CD14-positive monocyte (primary cell): ENCODE measurements around the gene C3AR1. TPM values are rescaled to one million over a fixed set of nuclear protein-coding genes. Genes with fewer than 3 reads are reported as not detected.
"Not testable (repeated sequence)": the region's sequence is repeated elsewhere in the genome, so short reads cannot be mapped to it uniquely, and the experiment has no call there.

ENCODE experiments used
- DNase-seq, 3 donors: peaks; one replicate each; pipeline ENCODE4 v3.0.0-alpha.2; 2011 to 2022
- H2AFZ ChIP-seq: 2 replicates; pipeline ENCODE4 v1.6.0; 2012; ENCODE audit warnings: mild to moderate bottlenecking, low read depth, low read length, inconsistent platforms; ENCODE audit not compliant: insufficient read depth, poor library complexity, severe bottlenecking
- H3K27ac ChIP-seq, 2 donors: 1 replicate in 1 of 2; 2 replicates in 1 of 2; pipeline ENCODE4 v1.5.1; 2012 to 2013; ENCODE audit warnings: low read length in 2 of 2, control low read depth in 1 of 2, inconsistent platforms in 1 of 2, low read depth in 1 of 2, mild to moderate bottlenecking in 1 of 2
- H3K27me3 ChIP-seq, 2 donors: one replicate each; pipeline versions ENCODE4 v1.6.0 to v1.6.1; 2011 to 2013; ENCODE audit warnings: low read length in 2 of 2; ENCODE audit not compliant: control insufficient read depth in 2 of 2, insufficient read depth in 2 of 2
- H3K36me3 ChIP-seq, 2 donors: replicated peaks in 1 of 2; 1 replicate in 1 of 2; 2 replicates in 1 of 2; pipeline versions ENCODE4 v1.5.1 to v1.6.1; 2012 to 2013; ENCODE audit warnings: low read length in 2 of 2, control low read depth in 1 of 2, inconsistent platforms in 1 of 2, mild to moderate bottlenecking in 1 of 2; ENCODE audit not compliant: insufficient read depth in 2 of 2, control insufficient read depth in 1 of 2
- H3K4me1 ChIP-seq, 2 donors: 1 replicate in 1 of 2; 2 replicates in 1 of 2; pipeline versions ENCODE4 v1.5.1 to v1.6.1; 2012 to 2013; ENCODE audit warnings: low read length in 2 of 2, control low read depth in 1 of 2, inconsistent platforms in 1 of 2, mild to moderate bottlenecking in 1 of 2, moderate library complexity in 1 of 2; ENCODE audit not compliant: insufficient read depth in 2 of 2, control insufficient read depth in 1 of 2
- H3K4me2 ChIP-seq: replicated peaks from 2 replicates; pipeline ENCODE3; 2012; ENCODE audit warnings: low read length, moderate library complexity, mild to moderate bottlenecking; ENCODE audit not compliant: poor library complexity, severe bottlenecking; ENCODE audit errors: extremely low read depth
- H3K4me3 ChIP-seq, 3 experiments: fragments of 200-600 bp in 1 of 3; sonication (generic) in 1 of 3; replicated peaks in 1 of 3; 1 replicate in 2 of 3; 2 replicates in 1 of 3; pipeline ENCODE4 v1.5.1; 2011 to 2013; ENCODE audit warnings: low read length in 3 of 3, mild to moderate bottlenecking in 3 of 3, control low read depth in 2 of 3, low read depth in 2 of 3, inconsistent platforms in 1 of 3, moderate library complexity in 1 of 3
- H3K79me2 ChIP-seq: 2 replicates; pipeline ENCODE4 v1.6.0; 2012; ENCODE audit warnings: mild to moderate bottlenecking, control low read depth, inconsistent platforms, low read length, moderate library complexity; ENCODE audit not compliant: insufficient read depth
- H3K9ac ChIP-seq: 2 replicates; pipeline ENCODE4 v1.6.0; 2017; ENCODE audit warnings: low read length, mild to moderate bottlenecking; ENCODE audit not compliant: insufficient read depth, poor library complexity, severe bottlenecking
- H3K9me3 ChIP-seq, 2 donors: replicated peaks in 1 of 2; 1 replicate in 1 of 2; 2 replicates in 1 of 2; pipeline versions ENCODE4 v1.5.1 to v1.6.1; 2012 to 2013; ENCODE audit warnings: low read length in 2 of 2, control low read depth in 1 of 2; ENCODE audit not compliant: control insufficient read depth in 1 of 2, insufficient read depth in 1 of 2
- H4K20me1 ChIP-seq: 2 replicates; pipeline ENCODE4 v1.6.0; 2012; ENCODE audit warnings: mild to moderate bottlenecking, low read length, control low read depth, moderate library complexity; ENCODE audit not compliant: insufficient read depth
- H3K27ac Mint-ChIP-seq, 7 donors: one replicate each; pipeline ENCODE4 v1.8.0; 2020; ENCODE audit warnings: mild to moderate bottlenecking in 7 of 7, mixed read lengths in 7 of 7, moderate library complexity in 6 of 7, inconsistent platforms in 2 of 7
- H3K27me3 Mint-ChIP-seq, 3 donors: one replicate each; pipeline ENCODE4 v1.8.0; 2021 to 2022; ENCODE audit warnings: low read depth in 3 of 3, mild to moderate bottlenecking in 3 of 3, mixed read lengths in 3 of 3, moderate library complexity in 3 of 3, inconsistent platforms in 1 of 3
- H3K36me3 Mint-ChIP-seq, 2 donors: one replicate each; pipeline ENCODE4 v1.8.0; 2020; ENCODE audit warnings: mixed read lengths in 2 of 2, inconsistent platforms in 1 of 2, mild to moderate bottlenecking in 1 of 2
- H3K4me1 Mint-ChIP-seq: one replicate; pipeline ENCODE4 v1.8.0; 2020; ENCODE audit warnings: mild to moderate bottlenecking, mixed read lengths
- H3K4me3 Mint-ChIP-seq, 2 donors: one replicate each; pipeline ENCODE4 v1.8.0; 2020; ENCODE audit warnings: mild to moderate bottlenecking in 2 of 2, mixed read lengths in 2 of 2, moderate library complexity in 1 of 2
- H3K9me3 Mint-ChIP-seq, 7 donors: one replicate each; pipeline ENCODE4 v1.8.0; 2020 to 2022; ENCODE audit warnings: mixed read lengths in 7 of 7, mild to moderate bottlenecking in 6 of 7, moderate library complexity in 6 of 7, inconsistent platforms in 2 of 7
- WGBS: methylation state at CpG from one replicate; pipeline ENCODE4 v1.1.5; 2013; ENCODE audit warnings: missing lambda C conversion rate; ENCODE audit not compliant: insufficient coverage; 5-methylcytosine and 5-hydroxymethylcytosine counted together
- intact Hi-C, 2 donors: fragments of 100-400 bp; cut with micrococcal nuclease; formaldehyde crosslinking; loops; one replicate each; pipeline versions ENCODE4 v1.15.0 to v1.15.1; 2023
- polyA plus RNA-seq, 3 donors: library from polyadenylated mRNA; depleted of rRNA in 1 of 3; unstranded in 2 of 3; stranded (reverse) in 1 of 3; fragments of 300-500 nt in 2 of 3; fragments of >200 nt in 1 of 3; fragmentation: Illumina TruSeq in 2 of 3; gene quantifications; 1 replicate in 2 of 3; 2 replicates in 1 of 3; pipeline ENCODE4 v1.2.3, GENCODE V29; 2012 to 2021
- TF ChIP-seq, protein P1 (sequence below): fragments of 200-600 bp; IDR thresholded peaks from one replicate; pipeline ENCODE4 v1.8.0; 2022; ENCODE audit warnings: antibody characterized with exemption, mild to moderate bottlenecking

C3AR1 gene
- polyA plus RNA-seq, 3 donors = 60.7 to 222 (median 67.3) TPM

GRCh38 chr12:8088574-8088973 is 22.4 kb upstream of the C3AR1 start:
- Histone ChIP-seq H3K4me1 (peaks cover 12 to 29% of the 10 kb centered on the region in 2 donors), H3K4me3 (no peak overlapping the region), H2AFZ (no peak overlapping the region), H3K27ac (peak overlapping the region in 1 of 2 donors; percentile 57), H3K9me3 (no peaks in the 10 kb centered on the region), H3K27me3 (no peaks in the 10 kb centered on the region), H3K4me2 (no peak overlapping the region), H4K20me1 (peaks cover 56% of the 10 kb centered on the region), H3K79me2 (peaks cover 82% of the 10 kb centered on the region), H3K9ac (no peak overlapping the region), H3K36me3 (peaks cover 44 to 81% of the 10 kb centered on the region in 2 donors)
- H3K4me1 Mint-ChIP-seq = peaks cover 35% of the 10 kb centered on the region
- no peaks in the 10 kb centered on the region for H3K27me3 Mint-ChIP-seq
- H3K9me3 Mint-ChIP-seq = no peaks in the 10 kb centered on the region
- peaks cover 61 to 66% of the 10 kb centered on the region in 2 donors for H3K36me3 Mint-ChIP-seq
- TF ChIP-seq, protein P1, sequence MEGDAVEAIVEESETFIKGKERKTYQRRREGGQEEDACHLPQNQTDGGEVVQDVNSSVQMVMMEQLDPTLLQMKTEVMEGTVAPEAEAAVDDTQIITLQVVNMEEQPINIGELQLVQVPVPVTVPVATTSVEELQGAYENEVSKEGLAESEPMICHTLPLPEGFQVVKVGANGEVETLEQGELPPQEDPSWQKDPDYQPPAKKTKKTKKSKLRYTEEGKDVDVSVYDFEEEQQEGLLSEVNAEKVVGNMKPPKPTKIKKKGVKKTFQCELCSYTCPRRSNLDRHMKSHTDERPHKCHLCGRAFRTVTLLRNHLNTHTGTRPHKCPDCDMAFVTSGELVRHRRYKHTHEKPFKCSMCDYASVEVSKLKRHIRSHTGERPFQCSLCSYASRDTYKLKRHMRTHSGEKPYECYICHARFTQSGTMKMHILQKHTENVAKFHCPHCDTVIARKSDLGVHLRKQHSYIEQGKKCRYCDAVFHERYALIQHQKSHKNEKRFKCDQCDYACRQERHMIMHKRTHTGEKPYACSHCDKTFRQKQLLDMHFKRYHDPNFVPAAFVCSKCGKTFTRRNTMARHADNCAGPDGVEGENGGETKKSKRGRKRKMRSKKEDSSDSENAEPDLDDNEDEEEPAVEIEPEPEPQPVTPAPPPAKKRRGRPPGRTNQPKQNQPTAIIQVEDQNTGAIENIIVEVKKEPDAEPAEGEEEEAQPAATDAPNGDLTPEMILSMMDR = no peak
- intact Hi-C loops = no loop called here
- 14% methylated on average over 3 of the region's 3 CpGs for WGBS
- H3K4me3 Mint-ChIP-seq = no peak overlapping the region
- H3K27ac Mint-ChIP-seq = peak overlapping the region in 5 of 7 donors; percentile 55 to 90 (median 69)
- no peak for DNase-seq

- intact Hi-C loops = no loop called here
- WGBS = no CpG with 5 or more reads among the region's 2 CpGs
- no peaks in the 10 kb centered on the region for H3K27me3 ChIP-seq
- TF ChIP-seq, protein P1 = no peak
- H3K4me1 ChIP-seq = peaks cover 21 to 38% of the 10 kb centered on the region in 2 donors
- no peak for DNase-seq
- H3K27ac ChIP-seq = peak overlapping the region in 1 of 2 donors; percentile 57
- no peaks in the 10 kb centered on the region for H3K27me3 Mint-ChIP-seq
- peak overlapping the region; percentile 0 for H3K4me2 ChIP-seq
- H3K4me1 Mint-ChIP-seq = peaks cover 44% of the 10 kb centered on the region
- no peak overlapping the region for H3K4me3 Mint-ChIP-seq
- H2AFZ ChIP-seq = no peak overlapping the region
- peak overlapping the region in 4 of 7 donors; percentile 30 to 90 (median 52) for H3K27ac Mint-ChIP-seq
- H3K4me3 ChIP-seq = no peak overlapping the region
- H4K20me1 ChIP-seq = peaks cover 54% of the 10 kb centered on the region
- no peaks in the 10 kb centered on the region for H3K9me3 Mint-ChIP-seq
- peaks cover 55 to 57% of the 10 kb centered on the region in 2 donors for H3K36me3 Mint-ChIP-seq
- H3K36me3 ChIP-seq = peaks cover 35 to 72% of the 10 kb centered on the region in 2 donors
- H3K79me2 ChIP-seq = peaks cover 86% of the 10 kb centered on the region
- H3K9ac ChIP-seq = no peak overlapping the region
- H3K9me3 ChIP-seq = no peaks in the 10 kb centered on the region
Measured at GRCh38 chr12:8087666-8088065, 21.5 kb upstream of the C3AR1 start.

GRCh38 chr12:8084351-8084750 is 18.2 kb upstream of the C3AR1 start:
- intact Hi-C loops = loop anchor here (5.0 kb wide), 1 partner anchor 37 kb away; no protein-coding TSS in a partner anchor

More at GRCh38 chr12:8084351-8084750, 18.2 kb upstream of the C3AR1 start:
- DNase-seq, H3K4me3 ChIP-seq, H3K27me3 ChIP-seq, H3K4me2 ChIP-seq, H3K9me3 Mint-ChIP-seq, H3K27ac ChIP-seq, H3K9me3 ChIP-seq, H3K27me3 Mint-ChIP-seq, H2AFZ ChIP-seq, H3K9ac ChIP-seq: not testable (repeated sequence)
- Histone ChIP-seq H3K36me3 (peaks cover 3 to 39% of the 10 kb centered on the region in 2 donors), H3K4me1 (peaks cover 43 to 64% of the 10 kb centered on the region in 2 donors), H4K20me1 (peaks cover 27% of the 10 kb centered on the region), H3K79me2 (peaks cover 90% of the 10 kb centered on the region)
- H3K4me1 Mint-ChIP-seq = peaks cover 66% of the 10 kb centered on the region
- H3K4me3 Mint-ChIP-seq = peak overlapping the region in 1 of 2 donors; percentile 4
- WGBS = no CpG with 5 or more reads among the region's 3 CpGs
- peak overlapping the region in 3 of 7 donors; percentile 65 to 100 (median 98) for H3K27ac Mint-ChIP-seq
- peaks cover 24% of the 10 kb centered on the region in 2 donors for H3K36me3 Mint-ChIP-seq
